H1 (cell line): ENCODE measurements around the gene PHLPP1. TPM values are rescaled to one million over a fixed set of nuclear protein-coding genes. Genes with fewer than 3 reads are reported as not detected.

Source experiments
- CTCF ChIA-PET: fragments of 300-600 bp; sonication (Branson Sonifier 250); formaldehyde crosslinking; loops from one replicate; lab custom pipeline; 2021; ENCODE audit not compliant: partially characterized antibody; lab: Charles Lee
- POLR2A ChIA-PET: fragments of 300-600 bp; sonication (Branson Sonifier 250); formaldehyde crosslinking; loops from one replicate; lab custom pipeline; 2021; ENCODE audit warnings: inconsistent platforms; ENCODE audit not compliant: partially characterized antibody; lab: Charles Lee
- DNase-seq, 2 experiments: peaks; one replicate each; pipeline versions ENCODE4 v3.0.0 to v3.0.0-alpha.2; 2010 to 2022; ENCODE audit warnings: low spot score in 2 of 2, low read depth in 1 of 2, mixed read lengths in 1 of 2
- FAIRE-seq: peaks from 2 replicates; lab custom pipeline; 2011; peaks lifted over from hg19 to GRCh38; lab: Jason Lieb, UNC
- H2AFZ ChIP-seq: 2 replicates; pipeline ENCODE4 v1.8.1; 2012; ENCODE audit warnings: low read length, inconsistent platforms
- H2AK5ac ChIP-seq: 2 replicates; pipeline ENCODE4 v1.6.1; 2013; ENCODE audit warnings: low read depth, low read length
- H2BK120ac ChIP-seq: replicated peaks from 2 replicates; pipeline ENCODE3; 2013; ENCODE audit warnings: low read depth, low read length, inconsistent platforms
- H2BK12ac ChIP-seq: 2 replicates; pipeline ENCODE4 v1.6.1; 2013; ENCODE audit warnings: low read depth, low read length
- H2BK15ac ChIP-seq: 2 replicates; pipeline ENCODE4 v1.6.1; 2013; ENCODE audit warnings: low read length
- H2BK20ac ChIP-seq: 2 replicates; pipeline ENCODE4 v1.6.1; 2013; ENCODE audit warnings: low read length
- H2BK5ac ChIP-seq: 2 replicates; pipeline ENCODE4 v1.6.1; 2013; ENCODE audit warnings: low read depth, low read length
- H3K14ac ChIP-seq: 2 replicates; pipeline ENCODE4 v1.6.1; 2013; ENCODE audit warnings: inconsistent platforms; ENCODE audit not compliant: insufficient read length
- H3K18ac ChIP-seq: 2 replicates; pipeline ENCODE4 v1.6.1; 2013; ENCODE audit warnings: low read length; ENCODE audit errors: extremely low read depth
- H3K23ac ChIP-seq: 2 replicates; pipeline ENCODE4 v1.6.1; 2013; ENCODE audit warnings: inconsistent platforms; ENCODE audit not compliant: insufficient read length
- H3K23me2 ChIP-seq: 2 replicates; pipeline ENCODE4 v1.6.1; 2013; ENCODE audit warnings: low read depth, low read length
- H3K27ac ChIP-seq: 2 replicates; pipeline ENCODE4 v1.6.1; 2011; ENCODE audit warnings: low read depth, low read length, inconsistent platforms
- H3K27me3 ChIP-seq, 4 experiments: replicated peaks in 1 of 4; 1 replicate in 1 of 4; 2 replicates in 3 of 4; pipeline versions ENCODE4 v1.6.1 to v1.8.1; 2011 to 2013; ENCODE audit warnings: low read length in 3 of 4, mild to moderate bottlenecking in 3 of 4, inconsistent platforms in 2 of 4, mixed read lengths in 2 of 4, moderate library complexity in 1 of 4; ENCODE audit not compliant: control insufficient read depth in 3 of 4, insufficient read depth in 3 of 4; ENCODE audit errors: extremely low read depth in 1 of 4
- H3K36me3 ChIP-seq, 4 experiments: 2 replicates each; pipeline versions ENCODE4 v1.6.1 to v1.8.1; 2011 to 2013; ENCODE audit warnings: mild to moderate bottlenecking in 4 of 4, low read length in 3 of 4, moderate library complexity in 2 of 4, control low read depth in 1 of 4, inconsistent platforms in 1 of 4; ENCODE audit not compliant: insufficient read depth in 4 of 4, control insufficient read depth in 2 of 4
- H3K4ac ChIP-seq: replicated peaks from 2 replicates; pipeline ENCODE3; 2013; ENCODE audit warnings: low read length, low read depth, mixed read lengths, inconsistent platforms; ENCODE audit not compliant: insufficient read length
- H3K4me1 ChIP-seq, 4 experiments: replicated peaks in 1 of 4; 1 replicate in 1 of 4; 2 replicates in 3 of 4; pipeline versions ENCODE4 v1.6.1 to v1.8.1; 2011 to 2013; ENCODE audit warnings: low read length in 3 of 4, inconsistent platforms in 2 of 4, mixed read lengths in 1 of 4; ENCODE audit not compliant: insufficient read depth in 4 of 4, control insufficient read depth in 3 of 4
- H3K4me2 ChIP-seq, 2 experiments: 2 replicates each; pipeline versions ENCODE4 v1.6.1 to v1.8.1; 2011 to 2013; ENCODE audit warnings: low read depth in 2 of 2, low read length in 2 of 2, control low read depth in 1 of 2, inconsistent platforms in 1 of 2, mild to moderate bottlenecking in 1 of 2; ENCODE audit not compliant: insufficient read depth in 1 of 2
- H3K4me3 ChIP-seq, 4 experiments: fragments of 200-600, 300-600 bp in 1 of 4; sonication (generic), shearing (Covaris generic), sonication (Bioruptor Twin) in 1 of 4; 2 replicates each; pipeline versions ENCODE4 v1.5.1 to v1.8.1; 2011 to 2016; ENCODE audit warnings: low read length in 4 of 4, low read depth in 3 of 4, control low read depth in 2 of 4, inconsistent platforms in 2 of 4, mild to moderate bottlenecking in 2 of 4, mixed read lengths in 1 of 4, moderate library complexity in 1 of 4; ENCODE audit not compliant: insufficient read depth in 2 of 4; ENCODE audit errors: extremely low read depth in 1 of 4
- H3K56ac ChIP-seq: replicated peaks from 2 replicates; pipeline ENCODE3; 2013; ENCODE audit warnings: low read depth, mild to moderate bottlenecking, mixed read lengths, low read length, inconsistent platforms; ENCODE audit not compliant: insufficient read length
- H3K79me1 ChIP-seq: 2 replicates; pipeline ENCODE4 v1.6.1; 2013; ENCODE audit warnings: low read depth, low read length, control low read depth
- H3K79me2 ChIP-seq, 2 experiments: 2 replicates each; pipeline versions ENCODE4 v1.6.1 to v1.8.1; 2012 to 2013; ENCODE audit warnings: low read length in 2 of 2, mild to moderate bottlenecking in 2 of 2, inconsistent platforms in 1 of 2; ENCODE audit not compliant: insufficient read depth in 2 of 2, control insufficient read depth in 1 of 2
- H3K9ac ChIP-seq, 4 experiments: replicated peaks in 1 of 4; 1 replicate in 1 of 4; 2 replicates in 3 of 4; pipeline versions ENCODE4 v1.6.1 to v1.8.1; 2011 to 2013; ENCODE audit warnings: low read depth in 3 of 4, low read length in 3 of 4, control low read depth in 2 of 4, mild to moderate bottlenecking in 2 of 4, moderate library complexity in 2 of 4, inconsistent platforms in 1 of 4; ENCODE audit errors: extremely low read depth in 1 of 4
- H3K9me3 ChIP-seq, 2 experiments: 2 replicates each; pipeline versions ENCODE4 v1.6.1 to v1.8.1; 2012 to 2013; ENCODE audit warnings: mild to moderate bottlenecking in 2 of 2, moderate library complexity in 2 of 2, control low read depth in 1 of 2, inconsistent platforms in 1 of 2, low read depth in 1 of 2, low read length in 1 of 2, mixed read lengths in 1 of 2; ENCODE audit not compliant: insufficient read depth in 2 of 2
- H4K20me1 ChIP-seq, 2 experiments: replicated peaks in 1 of 2; 2 replicates each; pipeline versions ENCODE3 to v1.8.1; 2011 to 2013; ENCODE audit warnings: inconsistent platforms in 2 of 2, low read length in 2 of 2, mild to moderate bottlenecking in 1 of 2; ENCODE audit not compliant: insufficient read depth in 2 of 2, control insufficient read depth in 1 of 2
- H4K5ac ChIP-seq: 2 replicates; pipeline ENCODE4 v1.6.1; 2013; ENCODE audit warnings: low read length, low read depth, mixed read lengths, inconsistent platforms; ENCODE audit not compliant: insufficient read length
- H4K8ac ChIP-seq: 2 replicates; pipeline ENCODE4 v1.8.0; 2013; ENCODE audit warnings: mild to moderate bottlenecking, moderate library complexity, low read length, inconsistent platforms; ENCODE audit not compliant: insufficient read depth; ENCODE audit errors: extremely low read depth
- H4K91ac ChIP-seq: replicated peaks from 2 replicates; pipeline ENCODE3; 2013; ENCODE audit warnings: low read length, mixed read lengths, inconsistent platforms; ENCODE audit not compliant: insufficient read length
- CBX5 ChIP-seq: fragments of 300-800, 300-1000 bp; sonication (generic); IDR thresholded peaks from 2 replicates; pipeline ENCODE4 v1.7.1; 2016; ENCODE audit warnings: antibody characterized with exemption, low read length, low read depth
- WGBS, 2 experiments: shearing (Covaris generic) in 1 of 2; methylation state at CpG; one replicate each; pipeline versions ENCODE4 v1.1.6 to v1.1.7; 2013 to 2015; ENCODE audit warnings: low lambda C conversion rate in 2 of 2, mixed read lengths in 2 of 2, inconsistent platforms in 1 of 2, low coverage in 1 of 2, missing lambda C conversion rate in 1 of 2; ENCODE audit not compliant: insufficient replicate concordance in 2 of 2, insufficient coverage in 1 of 2, insufficient read length in 1 of 2; ENCODE audit errors: extremely low coverage in 1 of 2, missing lambda C conversion rate in 1 of 2; 5-methylcytosine and 5-hydroxymethylcytosine counted together
- polyA plus RNA-seq, 7 experiments: library from polyadenylated mRNA; depleted of rRNA in 3 of 7; stranded (reverse) in 5 of 7; unstranded in 2 of 7; fragments of >200 nt in 5 of 7; fragments of 200-250 nt in 2 of 7; gene quantifications; 1 replicate in 5 of 7; 2 replicates in 1 of 7; 4 replicates in 1 of 7; pipeline versions ENCODE4 v1.2.1 to v1.2.3, GENCODE V29; 2011 to 2013; ENCODE audit warnings: missing spikeins in 2 of 7, mixed read lengths in 2 of 7
- total RNA-seq: library from RNA; stranded (reverse); fragmentation: NEBNext Ultra II Directional; extraction: Animal tissue kit (Norgen Biotek cat#: 25700); gene quantifications from 2 replicates; pipeline ENCODE4 v1.2.1, GENCODE V29; 2021

Gene PHLPP1
- total and polyA plus RNA-seq, 2 of the 8 experiments (the other 6 are each of a cell fraction or from before 2014, with no cell fraction given): 28.0 to 66.3 TPM

- H4K91ac ChIP-seq: no peak overlapping the region
- H3K27ac ChIP-seq: no peak overlapping the region
- WGBS, 2 experiments: 57% methylated on average over 3 of the region's 3 CpGs; no CpG with 5 or more reads in 1 of the 2 experiments
- H3K4me2 ChIP-seq: peak overlapping the region; percentile 4 to 27; a peak in 1 of 4 replicates
- no peak overlapping the region for H3K14ac ChIP-seq
- no peak overlapping the region for H2BK15ac ChIP-seq
- H2AK5ac ChIP-seq: no peak overlapping the region
- H3K36me3 ChIP-seq: no peaks in the 10 kb centered on the region; a peak in 1 of 8 replicates
- POLR2A ChIA-PET: interaction anchor here (0.6 kb wide), 1 partner anchor 15 kb away, joined by 3 read pairs; no protein-coding TSS in a partner anchor
- FAIRE-seq: peak; percentile 68
- no peak overlapping the region for H3K4me3 ChIP-seq
- CTCF ChIA-PET: interaction anchor here (0.6 to 1.2 kb wide), 4 partner anchors 8 to 30 kb away, joined by 3 read pairs; no protein-coding TSS in a partner anchor
- no peaks in the 10 kb centered on the region; the same call in 1 of the 2 replicates for H3K23me2 ChIP-seq
- H2AFZ ChIP-seq: no peak overlapping the region
- peaks cover 0 to 4% of the 10 kb centered on the region in 2 experiments for H4K20me1 ChIP-seq
- peaks cover 0 to 35% (median 15%) of the 10 kb centered on the region in 4 experiments for H3K4me1 ChIP-seq
- no peak overlapping the region for H4K8ac ChIP-seq
- H3K79me2 ChIP-seq: peaks cover 27 to 100% of the 10 kb centered on the region in 2 experiments
- H3K79me1 ChIP-seq: no peaks in the 10 kb centered on the region; the same call in 1 of the 2 replicates
- no peaks in the 10 kb centered on the region for H3K27me3 ChIP-seq
- H3K18ac ChIP-seq: peak overlapping the region; percentile 36; the same call in 1 of the 2 replicates
- DNase-seq: no peak
- H3K56ac ChIP-seq: no peak overlapping the region
- H3K4ac ChIP-seq: no peak overlapping the region
- no peak overlapping the region for H3K9ac ChIP-seq
- H2BK5ac ChIP-seq: 0 out of 2 replicates have a peak overlapping the region, but pooled peaks have one; percentile 31
- H4K5ac ChIP-seq: no peak overlapping the region
- 0 out of 4 replicates have a peak, but pooled peaks cover 0 to 2% of the 10 kb centered on the region in 2 experiments for H3K9me3 ChIP-seq
- no peak overlapping the region for H2BK12ac ChIP-seq
- no peak overlapping the region for H2BK20ac ChIP-seq
- H2BK120ac ChIP-seq: no peak overlapping the region
- no peak overlapping the region for H3K23ac ChIP-seq
- no peak for TF ChIP-seq CBX5
Observed at GRCh38 chr18:62744076-62744968, 29.0 kb downstream of the PHLPP1 start.
